K562 (cell line): ENCODE data around the gene NCOA3. TPM values are rescaled to one million over a fixed set of nuclear protein-coding genes. Genes with fewer than 3 reads are reported as not detected.
A peak's percentile ranks its signal among the peaks of the same experiment; 100 is the strongest.

Source experiments
- BCOR ChIP-seq: fragments of 450-650 bp; IDR thresholded peaks from 2 replicates; pipeline ENCODE4 v1.6.1; 2016
- HMG20A ChIP-seq: fragments of 450-650 bp; formaldehyde crosslinking; conservative IDR thresholded peaks from 2 replicates; pipeline ENCODE4 v1.4.0; 2020; ENCODE audit warnings: mild to moderate bottlenecking, mixed read lengths
- JUND ChIP-seq, 2 experiments: IDR thresholded peaks; 2 replicates in 1 of 2; 3 replicates in 1 of 2; pipeline ENCODE4 v1.6.1; 2011; ENCODE audit warnings: borderline replicate concordance in 2 of 2, low read depth in 2 of 2, low read length in 2 of 2, improper control_type of control experiment in 1 of 2, missing biosample characterization in 1 of 2, missing genetic modification characterization in 1 of 2, missing genetic modification reagents in 1 of 2
- L3MBTL2 ChIP-seq: fragments of 450-650 bp; IDR thresholded peaks from 2 replicates; pipeline ENCODE4 v1.6.1; 2016; ENCODE audit warnings: mild to moderate bottlenecking, moderate library complexity
- RAD51 ChIP-seq: fragments of 450-650 bp; IDR thresholded peaks from 2 replicates; pipeline ENCODE4 v1.7.1; 2016; ENCODE audit warnings: low read depth, mild to moderate bottlenecking, borderline replicate concordance
- SLC30A9 ChIP-seq: fragments of 250-450 bp; sonication (Bioruptor Pico); IDR thresholded peaks from 2 replicates; pipeline ENCODE4 v1.8.0; 2022; ENCODE audit warnings: mild to moderate bottlenecking, moderate library complexity
- SMAD2 ChIP-seq: fragments of 150-350 bp; IDR thresholded peaks from 2 replicates; pipeline ENCODE4 v1.6.1; 2014; ENCODE audit warnings: low read depth, mild to moderate bottlenecking, low read length
- SREBF2 ChIP-seq: sonication (generic); formaldehyde crosslinking; IDR thresholded peaks from 2 replicates; pipeline ENCODE4 v1.4.0; 2020; ENCODE audit warnings: mild to moderate bottlenecking, missing genetic modification reagents
- TARDBP ChIP-seq: fragments of 450-650 bp; IDR thresholded peaks from 2 replicates; pipeline ENCODE4 v1.6.1; 2016
- TEAD1 ChIP-seq, 2 experiments: fragments of 450-650 bp in 1 of 2; sonication (generic) in 1 of 2; formaldehyde crosslinking; IDR thresholded peaks; 2 replicates each; pipeline versions ENCODE4 v1.4.0 to v1.8.0; 2020 to 2022; ENCODE audit warnings: mild to moderate bottlenecking in 2 of 2, missing genetic modification reagents in 1 of 2
- ZNF316 ChIP-seq: fragments of 450-650 bp; IDR thresholded peaks from 2 replicates; pipeline ENCODE4 v1.6.1; 2016
- polyA plus RNA-seq, 8 experiments: library from polyadenylated mRNA; depleted of rRNA in 4 of 8; stranded (reverse) in 5 of 8; unstranded in 3 of 8; fragments of >200 nt; fragmentation: Nextera tagmentation in 2 of 8; fragmentation: Illumina TruSeq in 1 of 8; extraction: Ambion mirVana in 2 of 8; extraction: Trizol in 1 of 8; gene quantifications; 2 replicates each; pipeline versions ENCODE4 v1.2.1 to v1.2.3, GENCODE V29; 2011 to 2014; ENCODE audit warnings: inconsistent platforms in 1 of 8, missing spikeins in 1 of 8
- total RNA-seq, 7 experiments: library from RNA; depleted of rRNA in 6 of 7; stranded (reverse); fragments of >200 nt in 6 of 7; fragmentation: Illumina TruSeq in 2 of 7; extraction: Trizol in 2 of 7; gene quantifications; 2 replicates each; pipeline versions ENCODE4 v1.2.1 to v1.2.3, GENCODE V29; 2011 to 2021; ENCODE audit warnings: low replicate concordance in 1 of 7
- TF ChIP-seq, protein P1 (sequence below): sonication (generic); formaldehyde crosslinking; IDR thresholded peaks from 2 replicates; pipeline ENCODE4 v1.8.0; 2023; ENCODE audit warnings: missing genetic modification reagents, mild to moderate bottlenecking, borderline replicate concordance
- TF ChIP-seq, protein P2 (sequence below): fragments of 250-450 bp; sonication (Bioruptor Pico); IDR thresholded peaks from 2 replicates; pipeline ENCODE4 v1.5.0; 2022; ENCODE audit warnings: mild to moderate bottlenecking
- TF ChIP-seq, protein P3 (sequence below): IDR thresholded peaks from 2 replicates; pipeline ENCODE4 v1.6.1; 2016; ENCODE audit warnings: missing genetic modification characterization, missing compliant biosample characterization
- TF ChIP-seq, protein P4 (sequence below): sonication (generic); formaldehyde crosslinking; IDR thresholded peaks from 2 replicates; pipeline ENCODE4 v1.8.0; 2023; ENCODE audit warnings: mild to moderate bottlenecking, missing genetic modification reagents
- TF ChIP-seq, protein P5 (sequence below): fragments of 450-650 bp; formaldehyde crosslinking; IDR thresholded peaks from 2 replicates; pipeline ENCODE4 v1.4.0; 2022; ENCODE audit warnings: missing genetic modification characterization

The NCOA3 gene
- total and polyA plus RNA-seq, 9 of the 15 experiments (the other 6 are each of a cell fraction or from before 2014, with no cell fraction given), result 3.2 to 24.3 (median 14.4) TPM

DNA sequence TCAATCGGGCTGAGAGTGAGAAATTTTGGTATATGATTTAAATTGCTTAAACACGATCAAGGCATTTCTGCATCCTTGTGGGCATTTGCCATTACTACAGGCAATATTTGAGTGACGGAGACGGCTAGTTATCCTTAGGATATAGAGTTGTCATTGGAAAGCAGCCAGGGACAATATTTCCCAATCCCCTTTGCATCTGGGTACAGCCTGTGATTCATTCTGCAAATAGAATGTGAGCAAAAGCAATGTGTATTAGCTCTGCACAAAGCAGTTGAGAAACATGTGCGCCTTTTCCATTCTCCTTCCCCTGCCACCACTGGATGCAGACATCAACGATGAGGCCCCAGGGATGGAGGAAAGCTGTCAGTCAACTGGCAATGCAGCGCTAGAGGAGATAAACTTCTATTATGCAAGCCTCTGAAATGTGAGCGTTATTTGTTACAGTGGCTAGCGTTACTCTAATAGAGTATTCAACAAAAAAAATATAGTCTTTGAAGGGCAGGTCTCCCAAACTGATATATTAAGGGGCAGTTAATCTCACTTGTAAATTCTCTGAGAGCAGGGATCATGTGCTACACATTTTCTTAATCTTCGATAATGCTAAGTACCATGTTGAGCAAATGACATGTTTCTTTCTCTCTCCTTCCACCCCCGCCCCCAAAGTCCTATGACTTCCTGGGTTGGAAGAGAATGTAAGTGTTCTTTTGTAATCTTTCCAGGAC, 37.1 kb upstream of the NCOA3 start (continued):
- TF ChIP-seq, protein P1, sequence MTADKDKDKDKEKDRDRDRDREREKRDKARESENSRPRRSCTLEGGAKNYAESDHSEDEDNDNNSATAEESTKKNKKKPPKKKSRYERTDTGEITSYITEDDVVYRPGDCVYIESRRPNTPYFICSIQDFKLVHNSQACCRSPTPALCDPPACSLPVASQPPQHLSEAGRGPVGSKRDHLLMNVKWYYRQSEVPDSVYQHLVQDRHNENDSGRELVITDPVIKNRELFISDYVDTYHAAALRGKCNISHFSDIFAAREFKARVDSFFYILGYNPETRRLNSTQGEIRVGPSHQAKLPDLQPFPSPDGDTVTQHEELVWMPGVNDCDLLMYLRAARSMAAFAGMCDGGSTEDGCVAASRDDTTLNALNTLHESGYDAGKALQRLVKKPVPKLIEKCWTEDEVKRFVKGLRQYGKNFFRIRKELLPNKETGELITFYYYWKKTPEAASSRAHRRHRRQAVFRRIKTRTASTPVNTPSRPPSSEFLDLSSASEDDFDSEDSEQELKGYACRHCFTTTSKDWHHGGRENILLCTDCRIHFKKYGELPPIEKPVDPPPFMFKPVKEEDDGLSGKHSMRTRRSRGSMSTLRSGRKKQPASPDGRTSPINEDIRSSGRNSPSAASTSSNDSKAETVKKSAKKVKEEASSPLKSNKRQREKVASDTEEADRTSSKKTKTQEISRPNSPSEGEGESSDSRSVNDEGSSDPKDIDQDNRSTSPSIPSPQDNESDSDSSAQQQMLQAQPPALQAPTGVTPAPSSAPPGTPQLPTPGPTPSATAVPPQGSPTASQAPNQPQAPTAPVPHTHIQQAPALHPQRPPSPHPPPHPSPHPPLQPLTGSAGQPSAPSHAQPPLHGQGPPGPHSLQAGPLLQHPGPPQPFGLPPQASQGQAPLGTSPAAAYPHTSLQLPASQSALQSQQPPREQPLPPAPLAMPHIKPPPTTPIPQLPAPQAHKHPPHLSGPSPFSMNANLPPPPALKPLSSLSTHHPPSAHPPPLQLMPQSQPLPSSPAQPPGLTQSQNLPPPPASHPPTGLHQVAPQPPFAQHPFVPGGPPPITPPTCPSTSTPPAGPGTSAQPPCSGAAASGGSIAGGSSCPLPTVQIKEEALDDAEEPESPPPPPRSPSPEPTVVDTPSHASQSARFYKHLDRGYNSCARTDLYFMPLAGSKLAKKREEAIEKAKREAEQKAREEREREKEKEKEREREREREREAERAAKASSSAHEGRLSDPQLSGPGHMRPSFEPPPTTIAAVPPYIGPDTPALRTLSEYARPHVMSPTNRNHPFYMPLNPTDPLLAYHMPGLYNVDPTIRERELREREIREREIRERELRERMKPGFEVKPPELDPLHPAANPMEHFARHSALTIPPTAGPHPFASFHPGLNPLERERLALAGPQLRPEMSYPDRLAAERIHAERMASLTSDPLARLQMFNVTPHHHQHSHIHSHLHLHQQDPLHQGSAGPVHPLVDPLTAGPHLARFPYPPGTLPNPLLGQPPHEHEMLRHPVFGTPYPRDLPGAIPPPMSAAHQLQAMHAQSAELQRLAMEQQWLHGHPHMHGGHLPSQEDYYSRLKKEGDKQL (CRISPR knock-in tag), result no peak
- TF ChIP-seq TARDBP (no peak), SREBF2 (CRISPR knock-in tag) (no peak), ZNF316 (no peak), JUND (IDR thresholded peaks at IDR 0.05; ENCODE audit: borderline replicate concordance, low read depth, low read length) (peak; percentile 14; the same call in 1 of the 2 replicates), JUND (tag; IDR thresholded peaks at IDR 0.05; ENCODE audit: borderline replicate concordance, low read depth, low read length) (no peak), SMAD2 (no peak), SLC30A9 (CRISPR knock-in tag) (no peak), L3MBTL2 (peak; percentile 55; the same call in 1 of the 2 replicates), BCOR (no peak), TEAD1 (CRISPR knock-in tag; IDR thresholded peaks at IDR 0.05) (no peak), HMG20A (no peak), RAD51 (no peak)
- TF ChIP-seq, protein P2, sequence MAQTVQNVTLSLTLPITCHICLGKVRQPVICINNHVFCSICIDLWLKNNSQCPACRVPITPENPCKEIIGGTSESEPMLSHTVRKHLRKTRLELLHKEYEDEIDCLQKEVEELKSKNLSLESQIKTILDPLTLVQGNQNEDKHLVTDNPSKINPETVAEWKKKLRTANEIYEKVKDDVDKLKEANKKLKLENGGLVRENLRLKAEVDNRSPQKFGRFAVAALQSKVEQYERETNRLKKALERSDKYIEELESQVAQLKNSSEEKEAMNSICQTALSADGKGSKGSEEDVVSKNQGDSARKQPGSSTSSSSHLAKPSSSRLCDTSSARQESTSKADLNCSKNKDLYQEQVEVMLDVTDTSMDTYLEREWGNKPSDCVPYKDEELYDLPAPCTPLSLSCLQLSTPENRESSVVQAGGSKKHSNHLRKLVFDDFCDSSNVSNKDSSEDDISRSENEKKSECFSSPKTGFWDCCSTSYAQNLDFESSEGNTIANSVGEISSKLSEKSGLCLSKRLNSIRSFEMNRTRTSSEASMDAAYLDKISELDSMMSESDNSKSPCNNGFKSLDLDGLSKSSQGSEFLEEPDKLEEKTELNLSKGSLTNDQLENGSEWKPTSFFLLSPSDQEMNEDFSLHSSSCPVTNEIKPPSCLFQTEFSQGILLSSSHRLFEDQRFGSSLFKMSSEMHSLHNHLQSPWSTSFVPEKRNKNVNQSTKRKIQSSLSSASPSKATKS, result no peak
- TF ChIP-seq, protein P3, sequence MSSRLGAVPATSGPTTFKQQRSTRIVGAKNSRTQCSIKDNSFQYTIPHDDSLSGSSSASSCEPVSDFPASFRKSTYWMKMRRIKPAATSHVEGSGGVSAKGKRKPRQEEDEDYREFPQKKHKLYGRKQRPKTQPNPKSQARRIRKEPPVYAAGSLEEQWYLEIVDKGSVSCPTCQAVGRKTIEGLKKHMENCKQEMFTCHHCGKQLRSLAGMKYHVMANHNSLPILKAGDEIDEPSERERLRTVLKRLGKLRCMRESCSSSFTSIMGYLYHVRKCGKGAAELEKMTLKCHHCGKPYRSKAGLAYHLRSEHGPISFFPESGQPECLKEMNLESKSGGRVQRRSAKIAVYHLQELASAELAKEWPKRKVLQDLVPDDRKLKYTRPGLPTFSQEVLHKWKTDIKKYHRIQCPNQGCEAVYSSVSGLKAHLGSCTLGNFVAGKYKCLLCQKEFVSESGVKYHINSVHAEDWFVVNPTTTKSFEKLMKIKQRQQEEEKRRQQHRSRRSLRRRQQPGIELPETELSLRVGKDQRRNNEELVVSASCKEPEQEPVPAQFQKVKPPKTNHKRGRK, result no peak
- TF ChIP-seq, protein P4, sequence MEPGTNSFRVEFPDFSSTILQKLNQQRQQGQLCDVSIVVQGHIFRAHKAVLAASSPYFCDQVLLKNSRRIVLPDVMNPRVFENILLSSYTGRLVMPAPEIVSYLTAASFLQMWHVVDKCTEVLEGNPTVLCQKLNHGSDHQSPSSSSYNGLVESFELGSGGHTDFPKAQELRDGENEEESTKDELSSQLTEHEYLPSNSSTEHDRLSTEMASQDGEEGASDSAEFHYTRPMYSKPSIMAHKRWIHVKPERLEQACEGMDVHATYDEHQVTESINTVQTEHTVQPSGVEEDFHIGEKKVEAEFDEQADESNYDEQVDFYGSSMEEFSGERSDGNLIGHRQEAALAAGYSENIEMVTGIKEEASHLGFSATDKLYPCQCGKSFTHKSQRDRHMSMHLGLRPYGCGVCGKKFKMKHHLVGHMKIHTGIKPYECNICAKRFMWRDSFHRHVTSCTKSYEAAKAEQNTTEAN, result no peak
- TF ChIP-seq, protein P5, sequence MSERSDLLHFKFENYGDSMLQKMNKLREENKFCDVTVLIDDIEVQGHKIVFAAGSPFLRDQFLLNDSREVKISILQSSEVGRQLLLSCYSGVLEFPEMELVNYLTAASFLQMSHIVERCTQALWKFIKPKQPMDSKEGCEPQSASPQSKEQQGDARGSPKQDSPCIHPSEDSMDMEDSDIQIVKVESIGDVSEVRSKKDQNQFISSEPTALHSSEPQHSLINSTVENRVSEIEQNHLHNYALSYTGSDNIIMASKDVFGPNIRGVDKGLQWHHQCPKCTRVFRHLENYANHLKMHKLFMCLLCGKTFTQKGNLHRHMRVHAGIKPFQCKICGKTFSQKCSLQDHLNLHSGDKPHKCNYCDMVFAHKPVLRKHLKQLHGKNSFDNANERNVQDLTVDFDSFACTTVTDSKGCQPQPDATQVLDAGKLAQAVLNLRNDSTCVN, result no peak
